GM19240 (cell line): ENCODE data around the gene ZNF606.
"Not testable (repeated sequence)": the region's sequence is repeated elsewhere in the genome, so short reads cannot be mapped to it uniquely, and the experiment has no call there.

Experiments
- DNase-seq: peaks from one replicate; pipeline ENCODE4 v3.0.0; 2011; ENCODE audit warnings: low spot score; ENCODE audit not compliant: insufficient read length

ZNF606 gene

DNA sequence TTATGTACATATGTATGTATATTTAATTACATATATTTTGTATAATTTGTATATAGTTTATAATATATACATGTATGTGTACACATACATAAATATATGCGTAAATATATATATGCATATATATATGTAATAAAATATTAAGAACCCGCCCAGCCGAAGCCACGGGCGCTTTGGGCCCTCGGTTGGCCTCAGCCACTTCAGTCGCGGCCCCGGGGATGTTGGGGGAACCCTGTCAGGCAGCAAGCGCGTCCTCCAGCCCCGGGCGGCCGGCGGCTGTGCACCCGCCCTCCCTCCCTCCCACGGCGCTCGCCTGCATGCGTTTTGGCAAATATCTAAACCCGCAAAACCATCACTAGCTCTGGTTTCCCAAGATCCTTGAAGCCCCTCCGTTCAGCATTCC is 7.9 kb upstream of the ZNF606 start:
- DNase-seq = no peak

GRCh38 chr19:58009666-58010301 is 7.2 kb upstream of the ZNF606 start:
- DNase-seq = no peak

DNA sequence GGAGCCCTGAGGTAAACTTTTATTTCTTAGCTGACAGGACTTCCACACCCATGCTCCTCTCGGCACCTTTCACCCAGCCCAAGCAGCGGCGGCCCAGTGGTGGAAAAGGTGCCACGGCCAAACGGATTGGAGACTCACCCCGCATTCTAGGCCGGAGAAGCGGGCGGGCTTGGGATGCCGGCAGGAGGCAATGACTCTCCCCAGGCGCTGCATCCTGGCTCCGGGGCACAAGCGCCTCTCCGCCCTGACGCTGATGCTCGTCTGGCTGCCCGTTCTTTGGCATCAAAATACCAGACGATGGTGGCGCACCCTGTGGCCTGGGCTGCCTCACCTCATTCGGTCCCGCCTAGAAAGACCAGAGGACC is 6.7 kb upstream of the ZNF606 start:
- DNase-seq = no peak

GRCh38 chr19:58008877-58009276 is 6.3 kb upstream of the ZNF606 start:
- DNase-seq = not testable (repeated sequence)

GRCh38 chr19:58007285-58007684 is 4.7 kb upstream of the ZNF606 start:
- DNase-seq = no peak

- DNase-seq = no peak
Observed at GRCh38 chr19:58003174-58003828, 681 bp upstream of the ZNF606 start.

DNA sequence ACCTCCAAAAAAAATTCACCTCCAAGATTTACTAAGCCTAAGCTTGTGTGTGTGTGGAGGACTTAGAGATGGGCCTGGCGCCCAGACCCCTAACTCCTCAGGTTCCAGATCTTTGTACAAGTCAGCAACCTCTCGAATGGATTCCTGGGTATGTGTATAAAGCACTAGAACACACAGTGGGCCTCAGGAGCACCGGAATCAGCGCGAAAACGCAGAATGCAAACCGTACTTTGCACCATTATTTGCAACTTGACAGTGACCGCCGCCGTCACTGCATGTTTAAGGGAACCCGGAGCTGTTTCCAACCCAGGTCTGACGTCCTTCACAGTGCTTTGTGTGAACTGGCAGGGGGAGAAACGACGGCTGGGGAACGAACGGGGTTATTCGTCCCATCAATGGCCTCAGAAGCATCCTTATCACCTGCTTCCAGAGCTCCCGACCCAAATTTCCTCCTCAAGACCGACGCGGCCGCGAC is 688 bp downstream of the ZNF606 start:
- no peak for DNase-seq

- DNase-seq = no peak
Observed at GRCh38 chr19:58000677-58001076, 1.9 kb downstream of the ZNF606 start.

- DNase-seq = no peak
Observed at GRCh38 chr19:57992841-57993240, 9.8 kb downstream of the ZNF606 start.

DNA sequence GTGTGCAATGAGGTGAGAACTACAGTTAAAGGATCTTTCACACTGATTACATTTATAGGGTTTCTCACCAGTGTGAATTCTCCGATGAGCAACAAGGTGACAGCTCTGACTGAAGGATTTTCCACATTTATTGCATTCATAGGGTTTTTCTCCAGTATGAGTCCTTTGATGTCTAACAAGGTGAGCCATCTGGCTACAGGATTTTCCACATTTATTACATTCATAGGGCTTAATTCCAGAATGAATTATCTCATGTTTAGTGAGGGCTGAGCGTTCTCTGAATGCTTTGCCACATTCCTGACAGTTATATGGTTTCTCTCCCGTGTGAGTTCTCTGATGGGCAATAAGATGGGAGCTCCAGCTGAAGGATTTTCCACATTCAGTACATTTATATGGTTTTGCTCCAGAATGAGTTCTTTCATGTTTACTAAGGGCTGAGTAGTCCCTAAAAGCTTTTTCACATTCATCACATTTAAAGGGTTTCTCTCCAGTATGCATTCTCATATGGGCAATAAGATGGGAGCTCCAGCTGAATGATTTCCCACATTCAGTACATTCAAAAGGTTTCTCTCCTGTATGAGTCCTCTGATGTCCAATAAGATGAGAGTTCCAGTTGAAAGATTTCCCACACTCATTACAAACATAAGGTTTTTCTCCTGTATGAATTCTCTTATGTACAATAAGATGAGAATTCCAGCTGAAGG is 23.9 kb downstream of the ZNF606 start:
- DNase-seq = no peak

- DNase-seq = no peak
Observed at GRCh38 chr19:57974434-57974833, 28.2 kb downstream of the ZNF606 start, which contains the start of gene C19orf18. Gene C19orf18 (minus strand): TSS chr19:57974534. CDS start chr19:57974432, 102 bp downstream.

GRCh38 chr19:57964761-57965160 is 37.9 kb downstream of the ZNF606 start:
- no peak for DNase-seq

GRCh38 chr19:57961785-57962184 is 40.8 kb downstream of the ZNF606 start:
- no peak for DNase-seq

DNA sequence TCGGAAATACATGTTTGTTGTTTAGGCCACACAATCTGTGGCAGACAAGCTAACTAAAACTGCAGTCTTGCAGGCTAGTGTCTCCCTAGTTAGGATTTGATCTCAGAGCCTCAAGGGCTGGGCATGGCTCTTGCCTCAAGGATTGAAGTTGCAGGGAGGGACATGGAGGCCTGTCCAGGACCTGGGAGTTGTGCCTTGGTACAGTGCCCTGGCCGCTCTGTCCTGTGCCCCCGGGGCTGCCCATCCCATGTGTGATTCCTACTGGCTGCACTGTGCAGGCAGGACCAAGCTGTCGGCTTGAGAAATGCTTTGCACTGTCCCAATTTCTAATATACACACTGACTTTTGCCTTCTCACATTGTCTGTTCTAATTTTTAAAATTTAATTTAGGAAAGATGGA is 47.6 kb downstream of the ZNF606 start:
- DNase-seq = no peak

GRCh38 chr19:57949702-57950101 is 52.9 kb downstream of the ZNF606 start:
- DNase-seq = no peak

GRCh38 chr19:57949296-57949695 is 53.3 kb downstream of the ZNF606 start:
- DNase-seq = no peak

- peak; percentile 70 for DNase-seq
Observed at GRCh38 chr19:57947419-57948134, 55.0 kb downstream of the ZNF606 start, which contains the start of gene ZNF256. Gene ZNF256 (minus strand): TSS chr19:57947706. CDS start chr19:57947474, 232 bp downstream.

GRCh38 chr19:57947088-57947418 is 55.6 kb downstream of the ZNF606 start:
- no peak for DNase-seq

- DNase-seq = no peak
Observed at GRCh38 chr19:57946316-57946715, 56.3 kb downstream of the ZNF606 start.

DNA sequence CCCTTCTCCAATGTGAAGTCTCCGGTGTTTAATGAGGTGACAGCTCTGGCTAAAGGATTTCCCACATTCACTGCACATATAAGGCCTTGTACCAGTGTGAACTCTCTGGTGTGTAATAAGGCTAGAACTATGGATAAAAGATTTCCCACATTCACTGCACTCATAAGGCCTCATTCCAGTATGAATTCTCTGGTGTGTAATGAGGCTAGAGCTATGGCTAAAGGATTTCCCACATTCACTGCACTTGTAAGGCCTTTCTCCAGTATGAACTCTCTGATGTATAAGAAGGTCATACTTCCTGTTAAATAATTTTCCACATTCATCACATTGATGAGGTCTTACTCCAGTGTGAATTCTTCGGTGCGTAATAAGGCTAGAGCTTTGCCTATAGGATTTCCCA is 61.0 kb downstream of the ZNF606 start:
- DNase-seq = no peak

GRCh38 chr19:57935731-57936130 is 66.9 kb downstream of the ZNF606 start:
- no peak for DNase-seq
